ENCODE results near the gene PICALM.

Gene PICALM

DNA sequence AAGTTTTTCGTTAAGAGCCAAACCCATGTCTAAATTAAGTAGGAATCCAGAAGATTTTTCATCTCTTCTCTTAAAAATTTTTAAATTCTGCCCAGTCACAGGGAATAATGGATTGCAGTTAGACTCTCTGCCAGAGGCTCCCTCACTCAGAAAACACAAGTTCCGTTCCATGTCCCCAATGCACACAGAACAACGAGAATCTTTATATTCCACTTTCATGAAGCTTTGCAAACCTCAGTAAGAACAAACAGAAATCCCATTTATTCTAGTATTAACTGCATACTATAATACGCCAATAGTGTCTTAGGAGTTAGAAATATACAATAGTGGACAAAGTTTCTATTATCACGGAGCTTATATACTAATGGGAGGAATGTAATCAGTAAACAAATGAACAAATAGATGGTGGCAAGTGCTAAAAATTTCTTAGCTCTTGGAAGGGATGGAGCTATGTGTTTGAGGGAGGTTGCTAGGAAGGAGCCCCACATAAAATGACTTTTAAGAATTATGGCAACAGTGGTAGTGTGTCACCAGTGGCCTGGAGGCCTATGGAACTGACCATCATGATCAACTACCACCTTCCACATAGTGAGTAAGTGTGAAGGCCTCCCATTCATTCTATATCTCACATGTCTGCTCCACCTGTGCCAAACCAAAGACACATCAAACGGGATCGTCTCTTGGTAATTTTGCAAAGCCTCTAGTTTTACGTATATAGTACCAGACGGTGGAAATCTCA is 24.9 kb downstream of the PICALM start:
- no peak for DNase-seq

DNA sequence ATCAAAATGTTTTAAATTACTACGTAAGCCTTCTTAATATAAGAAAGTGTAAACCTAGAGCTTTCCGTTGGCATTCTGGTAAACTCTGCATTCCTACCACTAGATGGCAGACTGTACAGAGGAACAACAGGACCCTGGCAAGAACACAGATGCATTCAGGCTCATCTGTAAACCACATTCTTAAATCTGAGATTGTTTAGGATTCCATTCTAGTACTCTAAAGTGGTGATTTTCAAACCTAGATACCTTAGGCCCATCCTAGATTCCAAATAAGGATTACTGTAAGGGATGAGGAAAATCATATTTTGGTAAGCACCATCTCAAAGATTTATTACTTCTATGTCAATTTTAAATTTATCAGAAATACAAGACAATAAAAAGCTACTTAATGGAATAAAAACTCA is 26.9 kb downstream of the PICALM start:
- DNase-seq, result peak; percentile 93

DNA sequence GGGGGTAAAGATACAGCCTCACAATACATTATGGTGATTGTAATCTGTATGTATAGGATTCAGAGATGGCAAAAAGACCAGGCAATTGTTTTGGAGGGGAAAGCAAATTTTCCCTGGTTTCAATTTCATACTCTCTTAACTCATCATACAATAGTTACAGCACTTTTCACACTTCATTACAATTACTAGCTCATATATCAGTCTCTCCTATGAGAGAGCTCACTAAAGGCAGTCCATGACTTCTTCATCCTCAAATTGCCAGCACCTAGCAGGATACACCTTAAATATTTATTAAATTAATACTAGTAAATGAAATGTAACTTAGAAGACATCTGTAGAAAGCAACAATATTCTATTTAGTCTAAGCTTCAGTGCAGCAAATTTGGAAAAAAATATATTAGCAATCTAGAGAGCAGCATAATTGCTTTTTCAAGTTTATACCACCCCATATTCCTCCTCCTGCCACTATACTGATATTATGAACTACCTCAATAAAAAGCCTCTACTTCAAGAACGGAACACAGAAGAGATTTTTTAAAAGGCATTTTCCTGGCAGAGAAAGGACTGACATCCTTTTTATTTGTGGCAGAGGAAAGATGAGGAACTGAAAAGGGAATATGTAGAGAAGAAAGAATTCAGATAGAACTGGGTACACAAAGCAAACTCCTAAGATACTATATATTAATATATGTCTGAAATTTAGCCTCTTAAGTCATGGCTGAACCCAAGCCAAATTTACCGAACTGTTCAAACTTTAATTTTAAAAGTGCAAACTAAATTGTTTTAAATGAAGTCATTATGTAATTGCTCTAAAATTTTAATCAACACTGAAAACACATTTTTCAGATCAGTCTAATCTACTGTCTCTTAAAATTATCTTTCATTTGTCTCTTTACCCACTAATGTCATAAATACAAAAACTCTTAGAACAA is 27.7 kb downstream of the PICALM start:
- no peak for DNase-seq

DNA sequence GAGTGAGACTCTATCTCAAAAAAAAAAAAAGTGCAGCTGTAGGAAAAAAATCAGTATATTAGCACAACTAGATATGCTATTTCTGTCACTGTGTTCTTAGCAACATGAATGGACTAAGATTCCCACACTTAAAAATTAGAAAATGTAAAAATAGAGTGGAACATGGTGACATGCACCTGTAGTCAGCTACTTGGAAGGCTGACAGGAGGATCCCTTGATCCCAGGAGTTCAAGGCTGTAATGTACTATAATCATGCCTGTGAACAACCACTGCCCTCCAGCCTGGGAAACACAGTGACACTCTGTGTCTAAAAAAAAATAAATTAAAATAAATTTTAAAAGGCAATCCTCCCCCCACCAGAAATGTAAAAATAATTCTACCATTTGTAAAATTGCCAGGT is 29.8 kb downstream of the PICALM start:
- no peak for DNase-seq

DNA sequence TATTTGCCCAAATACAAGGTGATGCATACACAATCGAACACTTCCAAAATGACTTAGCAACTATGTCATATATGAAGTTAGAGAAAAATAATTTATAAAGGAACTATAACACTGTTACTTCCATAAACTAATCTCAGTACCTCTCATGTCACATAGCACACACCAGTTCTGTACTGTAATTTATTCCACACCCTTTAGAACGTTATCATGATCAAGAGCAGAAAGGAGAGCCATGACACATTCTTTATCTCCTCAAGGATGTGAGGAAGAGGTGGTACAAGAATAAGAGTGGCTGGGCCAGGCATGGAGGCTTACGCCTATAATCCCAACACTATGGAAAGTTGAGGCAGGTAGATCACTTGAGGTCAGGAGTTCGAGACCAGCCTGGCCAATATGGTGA is 31.1 kb downstream of the PICALM start:
- DNase-seq, result no peak

DNA sequence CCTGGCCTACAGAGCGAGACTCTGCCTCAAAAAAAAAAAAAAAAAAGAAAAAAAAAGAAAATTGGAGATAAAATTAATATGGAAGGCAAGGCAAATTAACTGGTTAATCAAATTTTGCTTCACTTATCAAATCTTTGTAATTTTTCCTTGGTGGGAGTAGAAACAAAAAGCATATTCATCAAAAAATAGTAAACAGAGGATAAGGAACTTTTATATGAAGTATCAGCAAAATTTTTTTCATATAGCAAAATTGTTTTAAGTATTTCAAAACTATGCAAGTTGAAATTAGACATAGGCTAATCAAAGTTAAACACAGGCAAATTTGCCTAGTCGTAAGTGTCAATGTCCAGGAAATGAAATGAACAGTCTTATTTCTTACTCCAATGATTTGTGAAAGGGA is 33.0 kb downstream of the PICALM start:
- DNase-seq, result no peak

DNA sequence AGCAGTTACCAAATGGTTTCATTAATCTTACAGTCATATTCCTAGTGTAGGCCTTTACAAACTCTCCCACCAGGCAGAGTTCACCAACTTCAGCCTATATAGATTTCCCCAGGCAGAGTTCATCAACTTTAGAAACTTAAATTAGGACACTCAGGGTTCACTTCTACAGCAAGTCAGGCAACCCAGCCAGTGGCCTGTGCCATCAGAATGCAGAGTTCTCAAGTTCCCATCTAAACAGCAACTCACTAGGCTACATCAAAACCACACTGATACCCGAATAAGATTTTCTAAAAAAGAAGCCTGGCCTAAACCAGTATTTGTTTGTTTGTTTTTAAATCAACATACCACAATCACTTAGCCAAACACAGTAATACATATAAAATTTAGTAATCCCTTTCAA is 33.7 kb downstream of the PICALM start:
- DNase-seq, result no peak

DNA sequence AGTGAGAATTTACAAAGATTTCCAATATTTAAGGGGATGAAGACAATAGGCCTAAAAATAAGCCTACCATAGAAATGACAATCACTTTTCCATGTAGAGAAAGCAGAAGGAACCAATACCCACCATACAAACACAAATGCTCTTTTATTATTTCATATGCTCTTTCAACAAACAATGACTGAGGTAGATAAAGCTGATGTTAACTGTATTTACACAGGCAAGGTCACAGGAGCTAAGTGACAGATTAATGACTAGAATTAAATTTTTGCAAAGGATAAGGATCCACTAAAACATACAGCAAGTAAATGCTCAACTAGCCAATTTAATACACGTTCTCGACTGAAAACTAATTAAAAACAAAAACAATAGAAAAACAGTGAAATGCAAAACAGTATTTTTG is 34.2 kb downstream of the PICALM start:
- no peak for DNase-seq

DNA sequence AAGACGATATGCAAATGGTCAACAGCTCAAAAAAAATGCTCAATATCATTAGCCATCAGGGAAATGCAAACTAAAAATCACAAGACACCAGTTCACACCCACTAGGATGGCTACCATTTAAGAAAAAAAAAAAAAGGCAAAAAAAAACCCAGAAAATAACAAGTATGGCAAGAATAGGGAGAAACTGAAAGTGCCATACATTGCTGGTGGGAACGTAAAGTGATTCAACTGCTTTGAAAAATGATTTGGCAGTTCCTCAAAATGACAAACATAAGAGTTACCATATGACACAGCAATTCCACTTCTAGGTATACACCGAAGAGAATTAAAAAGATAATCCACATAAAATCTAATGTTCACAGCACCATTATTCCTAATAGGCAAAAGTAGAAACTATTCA is 47.5 kb downstream of the PICALM start:
- peak; percentile 74 for DNase-seq

DNA sequence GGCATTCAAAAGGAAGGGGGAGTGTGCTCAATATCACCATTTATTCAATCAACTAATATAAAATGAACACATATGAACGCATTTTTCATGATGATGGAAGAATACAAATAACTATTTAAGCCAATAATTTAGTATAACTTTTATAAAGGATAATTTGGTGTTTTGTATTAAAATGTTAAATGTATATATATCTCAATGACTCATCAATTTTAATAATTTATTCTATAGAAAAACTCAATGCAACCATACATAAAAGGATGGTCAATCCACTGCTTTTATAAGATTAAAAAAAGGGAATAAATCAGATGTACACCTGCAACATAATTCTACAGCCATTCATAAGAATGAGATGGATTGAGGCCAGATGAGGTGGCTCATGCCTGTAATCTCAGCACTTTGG is 50.6 kb downstream of the PICALM start:
- no peak for DNase-seq

DNA sequence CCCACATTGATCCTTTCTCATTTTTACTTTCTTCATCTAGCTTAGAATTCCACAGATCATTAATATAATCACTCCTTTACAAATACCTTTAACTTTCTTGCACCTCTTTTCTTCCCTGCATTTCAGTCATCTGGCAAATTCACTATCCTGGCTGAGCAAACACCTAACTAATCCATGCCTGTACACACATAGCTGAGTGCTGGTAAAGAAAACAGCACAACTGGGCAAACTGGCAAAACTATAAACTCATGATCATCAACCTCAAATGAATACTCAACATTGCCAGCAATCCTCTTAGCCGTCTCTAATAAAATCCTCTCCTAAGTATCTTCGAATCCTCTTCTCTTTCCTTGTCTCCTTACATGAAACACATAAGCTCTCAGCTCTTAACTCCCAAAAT is 52.4 kb downstream of the PICALM start:
- DNase-seq, result no peak

DNA sequence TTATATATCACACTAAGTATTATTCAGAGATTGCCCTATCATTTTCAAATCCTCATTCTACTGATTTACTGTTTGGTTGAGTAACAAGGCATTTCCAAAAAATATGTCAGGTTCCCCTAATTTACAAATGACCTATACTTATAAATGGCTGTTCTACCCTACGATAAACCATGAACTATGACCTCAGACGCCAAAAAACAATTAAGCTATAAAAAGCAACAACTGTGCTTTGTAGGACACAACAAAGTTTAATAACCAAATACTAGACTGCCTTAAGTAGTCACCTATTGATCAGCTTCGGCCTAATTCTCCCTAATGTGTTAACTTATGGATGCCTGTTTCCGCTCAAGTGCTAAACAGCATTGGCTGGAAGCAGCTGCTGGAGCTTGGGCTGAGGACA is 53.2 kb downstream of the PICALM start:
- DNase-seq, result no peak

DNA sequence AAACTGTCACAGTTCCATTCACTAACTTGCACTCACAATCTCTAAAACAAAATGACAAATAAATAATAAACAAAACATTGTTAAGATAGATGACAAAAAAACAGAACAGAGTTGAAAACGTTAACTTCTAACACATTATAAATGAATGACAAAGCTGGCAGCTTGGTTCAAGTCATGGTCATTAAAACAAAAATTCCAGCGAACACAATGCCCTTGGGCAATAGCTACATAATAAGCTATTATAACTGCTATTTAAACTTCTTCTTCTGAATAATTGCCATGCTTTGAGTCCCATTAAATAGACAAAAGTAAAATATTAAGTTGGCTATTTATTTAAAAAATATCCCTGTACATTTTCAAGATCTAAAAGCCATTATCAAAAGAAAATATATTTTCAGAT is 54.7 kb downstream of the PICALM start:
- DNase-seq, result no peak

DNA sequence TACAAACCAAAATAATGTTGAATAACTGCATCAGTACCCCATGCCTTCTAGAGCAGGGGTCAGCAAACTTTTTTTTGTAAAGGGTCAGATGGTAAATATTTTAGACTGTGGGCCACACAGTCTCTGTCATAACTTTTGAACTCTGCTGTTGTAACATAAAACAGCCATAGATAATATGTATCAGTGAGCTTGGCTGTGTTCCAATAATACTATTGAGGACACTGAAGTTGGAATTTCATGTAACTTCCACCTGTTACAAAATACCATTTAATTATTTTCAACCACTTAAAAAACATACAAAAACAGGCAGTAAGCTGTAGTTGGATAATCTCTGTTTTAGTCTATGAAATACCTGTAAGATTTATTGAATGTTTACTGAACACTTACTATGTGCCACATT is 55.2 kb downstream of the PICALM start:
- DNase-seq, result peak; percentile 20

DNA sequence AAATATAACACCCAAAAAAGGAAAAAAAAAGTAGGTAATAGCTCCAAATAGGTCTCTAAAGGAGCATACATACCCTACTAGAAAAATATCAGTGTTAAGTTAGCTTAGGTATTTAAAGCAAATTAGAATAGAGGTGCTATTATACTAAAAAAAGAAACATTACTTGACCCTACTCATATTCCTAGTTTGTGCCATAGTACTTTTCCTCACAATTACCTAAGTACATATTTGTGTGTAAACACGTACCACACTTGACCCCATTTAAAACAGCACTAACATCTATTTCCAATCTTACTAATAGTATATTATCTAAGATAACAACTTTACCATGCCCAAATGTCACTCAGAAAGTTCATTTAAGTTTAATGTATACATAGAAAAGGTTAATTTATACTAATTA is 57.7 kb downstream of the PICALM start:
- no peak for DNase-seq

DNA sequence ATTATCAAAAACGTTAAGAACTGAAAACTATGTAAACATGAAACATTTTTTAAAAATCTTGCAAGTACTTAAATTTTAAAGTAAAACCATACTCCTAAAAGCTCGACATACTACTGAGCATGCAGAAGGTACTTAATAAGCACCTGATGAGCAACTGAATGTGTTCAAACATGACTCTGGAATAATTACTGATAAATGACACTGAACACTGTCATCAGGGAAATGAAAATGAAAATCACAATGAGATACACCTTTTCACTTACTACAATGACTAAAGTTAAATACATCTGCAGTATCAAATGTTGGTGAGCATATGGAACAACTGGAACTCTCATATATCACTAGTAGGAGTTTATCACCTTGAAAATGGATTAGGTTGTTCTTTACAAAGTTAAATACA is 65.2 kb downstream of the PICALM start:
- no peak for DNase-seq

DNA sequence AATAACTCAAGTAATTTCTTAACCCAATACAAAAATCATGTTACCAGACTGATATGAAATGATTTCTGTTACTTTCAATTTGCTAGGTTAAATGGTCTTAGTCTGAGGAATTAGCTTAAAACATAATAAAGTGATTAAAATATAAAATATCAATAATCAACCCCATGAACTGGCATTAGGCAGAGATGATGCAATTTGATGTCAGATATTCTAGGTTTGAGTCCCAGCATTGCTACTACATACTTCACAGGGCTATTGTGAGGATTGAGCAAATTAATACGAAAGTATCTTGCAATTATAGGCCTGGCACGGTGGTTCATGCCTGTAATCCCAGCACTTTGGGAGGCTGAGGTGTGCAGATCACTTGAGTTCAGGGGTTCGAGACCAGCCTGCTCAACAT is 66.5 kb downstream of the PICALM start:
- DNase-seq, result no peak

DNA sequence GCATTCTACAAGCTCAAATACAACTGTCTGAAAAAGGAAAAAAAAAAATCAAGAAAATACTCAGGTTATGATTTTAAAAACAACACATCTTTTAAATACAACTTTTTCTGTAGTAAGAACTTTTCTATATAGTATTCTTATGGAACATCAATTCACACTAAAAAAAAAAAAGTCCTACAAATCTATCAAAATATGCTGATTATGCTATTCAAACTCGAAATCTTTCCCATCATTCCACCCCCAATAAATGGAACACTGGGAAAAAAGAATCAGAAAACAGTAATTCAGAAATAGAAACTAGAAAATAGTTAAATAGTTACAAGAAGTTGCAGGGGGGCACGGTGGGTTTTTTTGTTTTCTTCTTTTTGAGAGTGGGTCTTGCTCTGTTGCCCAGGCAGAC is 77.4 kb downstream of the PICALM start:
- no peak for DNase-seq

DNA sequence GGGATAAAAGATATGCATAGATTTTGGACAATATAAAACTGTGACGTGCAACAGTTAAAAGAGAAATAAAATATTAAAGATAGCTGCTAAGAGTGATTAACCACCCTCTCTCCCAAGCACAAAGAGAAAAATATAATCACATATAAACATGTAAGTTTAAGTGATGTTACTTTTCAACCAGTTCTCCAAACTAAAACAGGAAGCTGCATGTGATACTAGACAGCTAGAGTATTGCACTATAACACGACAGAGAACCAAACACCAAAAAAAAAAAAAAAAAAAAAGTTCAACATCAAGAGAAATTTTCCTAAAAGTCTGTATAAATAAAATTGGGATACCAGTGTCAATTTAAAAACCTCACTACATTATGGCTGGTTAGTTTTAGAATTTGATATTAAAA is 79.1 kb downstream of the PICALM start:
- peak; percentile 14 for DNase-seq

DNA sequence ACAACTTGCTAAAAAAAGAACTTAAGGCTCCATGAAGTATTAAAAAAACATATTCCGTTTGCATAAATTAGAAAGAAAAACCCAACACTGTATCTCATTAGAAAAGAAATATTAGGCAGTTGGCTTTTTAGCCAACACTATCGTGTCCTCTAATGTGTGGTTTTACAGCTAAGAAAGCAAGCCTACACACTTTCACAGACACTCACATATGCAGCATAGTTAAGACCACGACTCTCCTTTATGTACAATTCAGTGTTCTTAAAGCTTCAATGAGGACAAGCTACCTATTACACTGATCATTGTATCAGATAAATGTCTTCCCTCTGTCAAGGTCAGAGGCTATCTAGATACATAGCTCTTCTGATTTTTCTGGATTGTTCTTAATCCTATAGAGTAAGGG is 80.1 kb downstream of the PICALM start:
- DNase-seq, result no peak

DNA sequence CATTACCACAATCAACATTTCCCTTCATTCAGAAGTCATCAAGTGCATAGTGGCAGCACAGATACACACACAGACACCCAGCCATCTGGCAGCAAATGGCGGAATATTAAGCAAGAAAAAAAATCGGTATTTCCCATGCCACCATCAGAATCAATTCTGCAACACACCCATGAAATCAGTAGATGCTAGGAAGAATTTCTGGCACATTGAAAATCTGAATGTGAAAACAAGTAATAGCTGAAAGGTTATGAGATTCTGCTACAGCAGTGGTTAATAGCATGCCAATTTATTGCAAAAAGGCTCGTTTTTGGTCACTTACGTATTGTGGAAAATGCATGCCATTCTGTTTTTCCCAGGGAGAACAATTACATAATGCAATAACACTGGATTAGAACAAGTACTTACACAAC is 91.1 kb downstream of the PICALM start:
- DNase-seq, result no peak

DNA sequence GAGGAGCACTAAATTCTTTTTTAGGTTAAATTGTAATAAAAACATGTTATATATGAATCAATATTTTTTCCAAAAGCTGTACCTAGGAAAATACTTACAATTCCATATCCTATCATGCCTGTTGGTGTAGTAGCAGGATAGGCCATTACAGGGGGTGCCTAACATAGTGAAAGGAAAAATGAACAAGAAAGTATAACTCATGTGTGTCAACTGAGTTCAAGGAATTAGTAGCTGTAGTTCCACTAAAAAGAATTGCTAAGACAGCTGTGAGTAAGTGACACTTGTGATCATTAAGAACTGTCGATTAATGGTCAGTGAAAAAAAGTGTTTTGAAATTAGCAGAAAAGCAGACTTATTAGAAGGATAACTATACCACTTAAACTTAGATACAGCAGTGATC is 92.4 kb downstream of the PICALM start:
- no peak for DNase-seq

DNA sequence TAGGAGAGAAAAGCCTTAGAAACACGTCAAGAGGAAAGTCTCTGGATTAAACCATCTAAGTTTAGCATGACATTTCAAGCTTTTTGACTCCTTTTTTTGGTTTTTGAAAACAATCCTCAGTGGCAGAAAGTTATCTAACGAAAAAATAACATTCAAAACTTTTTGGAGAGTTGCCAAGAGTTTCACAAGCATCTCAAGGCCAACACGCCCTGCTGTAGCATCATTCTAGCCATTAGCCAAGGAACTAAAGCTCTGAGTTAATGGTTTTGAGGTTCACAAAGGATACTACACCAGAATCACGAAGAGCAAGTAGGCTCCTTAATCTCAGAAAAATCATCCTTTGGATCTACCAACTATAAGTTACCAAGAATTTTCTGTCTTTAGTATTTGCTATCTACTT is 94.8 kb downstream of the PICALM start:
- peak; percentile 53 for DNase-seq

DNA sequence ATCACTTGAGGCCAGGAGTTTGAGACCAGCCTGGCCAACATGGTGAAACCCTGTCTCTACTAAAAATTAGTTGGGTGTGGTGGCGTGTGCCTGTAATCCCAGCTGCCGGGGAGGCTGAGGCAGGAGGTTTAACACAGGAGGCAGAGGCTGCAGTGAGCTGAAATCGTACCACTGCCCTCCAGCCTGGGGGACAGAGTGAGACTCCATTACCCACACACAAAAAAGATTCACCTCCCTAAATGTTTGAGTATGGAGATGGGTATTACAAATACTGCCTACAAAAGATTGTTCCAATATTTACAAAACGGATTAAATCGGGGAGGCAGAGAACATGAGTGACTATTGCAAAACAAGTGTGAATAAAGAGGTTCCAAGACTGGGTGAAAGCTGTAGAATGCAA is 98.3 kb downstream of the PICALM start:
- DNase-seq, result no peak

DNA sequence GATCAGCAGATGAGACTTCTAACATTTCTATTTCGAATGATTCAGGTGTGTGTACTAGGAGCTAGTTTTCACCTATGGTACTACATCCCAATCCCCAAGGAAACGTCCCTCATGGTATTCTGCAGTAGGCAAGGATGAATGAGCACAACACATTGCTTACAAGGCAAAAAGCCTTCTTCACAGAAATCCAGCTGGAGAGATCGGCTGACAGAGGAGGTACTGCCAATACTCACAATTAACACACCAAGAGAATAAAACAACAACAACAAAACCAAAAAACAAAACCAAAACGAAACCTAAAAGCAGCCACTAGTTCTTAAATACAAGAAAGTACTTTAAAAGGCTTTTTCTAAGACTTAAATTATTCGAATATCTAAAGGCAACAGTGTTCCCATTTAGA is 101.4 kb downstream of the PICALM start:
- DNase-seq, result no peak
